Stimulated activated CD4-positive, alpha-beta T cell treated with anti-CD3 and anti-CD28 coated beads, TNF-alpha, amount 100 ng/mL, for 1 hour (primary cell): ENCODE results near the gene PEX11B.

Source experiments
- DNase-seq, 3 donors: peaks; one replicate each; pipeline ENCODE4 v3.0.0-alpha.2; 2020; ENCODE audit warnings: low read depth in 3 of 3, low spot score in 1 of 3

Gene PEX11B, protein sequence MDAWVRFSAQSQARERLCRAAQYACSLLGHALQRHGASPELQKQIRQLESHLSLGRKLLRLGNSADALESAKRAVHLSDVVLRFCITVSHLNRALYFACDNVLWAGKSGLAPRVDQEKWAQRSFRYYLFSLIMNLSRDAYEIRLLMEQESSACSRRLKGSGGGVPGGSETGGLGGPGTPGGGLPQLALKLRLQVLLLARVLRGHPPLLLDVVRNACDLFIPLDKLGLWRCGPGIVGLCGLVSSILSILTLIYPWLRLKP

DNA sequence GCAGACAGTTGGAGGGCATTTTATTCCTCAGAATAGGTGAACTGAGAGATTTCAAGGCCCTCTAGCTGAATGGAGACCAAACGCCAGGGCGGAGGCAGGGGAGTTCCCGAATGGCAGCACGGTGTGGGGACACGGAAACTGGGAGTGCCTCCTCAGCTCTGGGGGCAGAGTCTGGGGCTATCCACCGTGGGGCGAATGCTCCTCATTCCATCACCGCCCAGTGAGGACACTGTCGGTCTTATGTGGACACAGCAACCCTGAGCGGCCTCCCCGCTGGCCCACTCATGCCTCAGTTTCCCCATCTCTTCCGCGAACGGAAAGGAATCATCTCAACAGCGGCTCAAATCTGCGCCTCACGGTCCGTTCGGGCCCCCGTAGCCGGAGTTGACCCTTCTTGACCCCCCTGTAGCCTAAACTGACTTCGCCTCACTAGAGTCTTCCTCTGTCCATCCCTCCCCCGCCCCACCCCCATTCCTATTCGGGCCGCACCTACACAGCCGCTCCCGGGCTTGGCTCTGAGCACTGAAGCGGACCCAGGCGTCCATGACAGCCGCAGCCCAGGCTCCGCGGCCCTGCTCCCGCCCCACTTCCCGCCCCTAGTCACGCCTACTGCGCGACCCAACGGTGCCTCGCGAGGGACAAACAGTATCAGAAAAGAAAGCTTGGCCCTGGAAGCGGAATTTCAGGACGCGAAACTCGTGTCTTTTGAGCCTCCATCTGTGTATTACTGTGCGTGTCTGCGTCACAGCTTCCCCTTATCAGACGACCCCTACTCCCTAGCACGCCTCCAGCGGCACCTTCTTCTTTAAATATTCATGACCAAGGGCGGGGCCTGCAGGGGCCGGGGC lies at the start of gene PEX11B:
PEX11B (minus strand) TSS at position 574 of the 848 bp plus-strand sequence; CDS start at position 545, 29 bp downstream.
- peak; percentile 81 to 91 (median 83) for DNase-seq

DNA sequence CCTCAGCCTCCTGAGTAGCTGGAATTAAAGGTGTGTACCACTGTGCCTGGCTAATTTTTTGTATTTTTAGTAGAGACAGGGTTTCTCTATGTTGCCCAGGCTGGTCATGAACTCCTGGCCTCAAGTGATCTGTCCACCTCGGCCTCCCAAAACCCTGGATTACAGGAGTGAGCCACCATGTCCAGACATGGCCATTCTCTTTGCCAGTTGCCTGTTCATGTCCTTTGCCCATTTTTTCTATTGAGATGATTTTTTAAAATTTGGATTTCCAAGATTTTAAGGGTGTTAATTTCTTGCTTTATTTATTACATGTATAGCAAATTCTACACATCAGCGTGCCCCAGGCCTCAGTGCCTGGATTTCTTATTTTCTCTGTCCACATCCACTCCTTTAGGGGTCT lies 48.8 kb upstream of the PEX11B start:
- no peak for DNase-seq

GRCh38 chr1:145965119-145965744 lies 46.7 kb upstream of the PEX11B start:
- DNase-seq, result no peak

DNA sequence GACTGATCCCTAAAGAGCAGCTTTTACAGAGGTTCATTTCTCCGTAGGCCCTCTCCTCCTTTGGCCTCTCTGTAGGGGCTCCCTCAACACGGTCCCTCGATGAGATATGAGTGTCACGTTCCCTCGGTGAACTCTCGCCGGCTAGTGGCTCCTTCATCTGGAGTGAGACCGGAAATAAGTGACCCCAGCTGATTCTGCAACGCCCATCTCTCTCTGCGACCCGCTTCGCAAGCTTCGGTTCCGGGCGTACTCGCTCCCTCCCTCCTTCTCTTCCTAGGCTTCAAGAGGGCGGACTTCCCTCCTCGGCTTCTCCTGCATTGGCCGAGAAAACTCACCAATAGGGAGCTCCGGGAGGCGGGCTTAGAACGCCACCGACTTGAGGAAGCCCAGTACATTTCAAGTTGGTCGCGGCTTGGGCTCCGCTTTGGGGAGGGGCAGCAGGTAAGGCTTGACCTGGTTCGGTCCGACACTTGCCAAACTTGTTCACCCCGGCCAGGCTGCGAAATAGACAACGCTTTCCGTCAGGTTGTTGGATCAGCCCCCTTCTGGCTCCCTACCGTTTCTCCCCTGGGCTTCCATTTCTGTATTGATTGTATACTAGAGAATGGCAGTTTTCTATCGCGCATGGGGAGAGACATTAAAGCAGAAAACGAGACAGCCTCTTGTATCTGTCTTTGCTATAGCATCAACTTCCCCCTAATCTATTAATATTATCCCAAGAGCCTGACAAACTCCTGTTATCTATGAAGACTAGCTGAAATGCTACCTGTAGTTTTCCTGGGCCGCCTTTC lies 46.0 kb upstream of the PEX11B start, which contains the start of the genes ANKRD34A and POLR3GL:
ANKRD34A (minus strand) TSS at position 248 of the 791 bp plus-strand sequence. CDS start 2,816 bp downstream, outside the sequence.
POLR3GL (plus strand) TSS at position 363 of the 791 bp plus-strand sequence. CDS start 10,176 bp downstream, outside the sequence.
- peak; percentile 72 to 81 (median 77) for DNase-seq

- no peak for DNase-seq
These were observed 44.9 kb upstream of the PEX11B start for GRCh38 chr1:145963265-145964019.

- no peak for DNase-seq
These were observed 43.9 kb upstream of the PEX11B start for GRCh38 chr1:145962157-145963102.

- DNase-seq, result no peak
These were observed 43.1 kb upstream of the PEX11B start for GRCh38 chr1:145961425-145962156.

GRCh38 chr1:145961109-145961424 lies 42.5 kb upstream of the PEX11B start:
- DNase-seq, result no peak

- DNase-seq, result no peak
These were observed 42.1 kb upstream of the PEX11B start for GRCh38 chr1:145960468-145961108.

DNA sequence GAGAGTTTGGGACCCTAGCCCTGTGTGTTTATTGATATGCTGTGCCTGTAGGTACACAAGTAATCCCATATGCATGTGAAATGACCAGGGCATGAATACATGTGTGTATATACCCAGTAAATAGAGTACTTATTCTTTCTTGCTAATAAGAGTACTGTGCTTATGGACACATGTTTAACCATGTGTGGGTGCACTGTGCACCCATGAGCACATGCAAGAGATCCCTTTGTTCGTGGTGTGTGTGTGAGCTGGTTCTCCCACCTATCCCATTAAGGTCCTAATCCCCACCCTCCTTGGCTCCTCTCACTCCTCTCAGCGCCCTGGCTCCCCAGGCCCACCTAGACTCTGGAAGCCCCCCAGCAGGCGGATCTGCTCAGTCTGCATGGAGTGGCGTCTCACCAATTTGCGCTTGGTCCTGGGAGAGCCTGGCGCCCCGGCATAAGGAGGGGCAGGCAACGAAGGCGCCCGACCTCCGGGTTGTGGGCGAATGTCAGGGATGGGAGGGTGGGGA lies 41.5 kb upstream of the PEX11B start:
- DNase-seq, result no peak

DNA sequence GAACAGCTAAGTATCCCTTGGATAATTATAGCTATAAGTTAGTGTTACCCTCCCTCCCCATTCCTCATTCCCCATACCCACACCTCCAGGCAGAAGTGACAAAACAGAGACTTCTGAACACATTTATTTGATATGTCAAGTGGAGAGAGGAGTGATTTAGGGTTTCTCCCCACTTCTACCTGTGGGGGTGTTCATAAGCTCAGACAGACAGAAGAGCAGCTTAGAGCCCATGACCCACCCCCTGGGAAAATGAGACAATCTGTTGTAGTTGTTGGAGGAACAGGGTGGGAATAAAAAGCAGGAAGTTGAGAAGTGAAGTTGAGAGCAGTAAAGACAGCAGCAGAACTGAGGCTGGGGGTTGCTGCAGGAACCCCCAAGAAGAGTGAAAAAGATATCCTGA lies 40.8 kb upstream of the PEX11B start:
- DNase-seq, result no peak

GRCh38 chr1:145958734-145959133 lies 40.2 kb upstream of the PEX11B start:
- no peak for DNase-seq

- peak; percentile 83 to 87 (median 83) for DNase-seq
These were observed 39.2 kb upstream of the PEX11B start, which contains the start of gene LIX1L for GRCh38 chr1:145957443-145958319. TSS of gene LIX1L (minus strand) at chr1:145958017. CDS start at chr1:145957927, 90 bp downstream.

GRCh38 chr1:145956781-145957442 lies 38.4 kb upstream of the PEX11B start:
- DNase-seq, result no peak

DNA sequence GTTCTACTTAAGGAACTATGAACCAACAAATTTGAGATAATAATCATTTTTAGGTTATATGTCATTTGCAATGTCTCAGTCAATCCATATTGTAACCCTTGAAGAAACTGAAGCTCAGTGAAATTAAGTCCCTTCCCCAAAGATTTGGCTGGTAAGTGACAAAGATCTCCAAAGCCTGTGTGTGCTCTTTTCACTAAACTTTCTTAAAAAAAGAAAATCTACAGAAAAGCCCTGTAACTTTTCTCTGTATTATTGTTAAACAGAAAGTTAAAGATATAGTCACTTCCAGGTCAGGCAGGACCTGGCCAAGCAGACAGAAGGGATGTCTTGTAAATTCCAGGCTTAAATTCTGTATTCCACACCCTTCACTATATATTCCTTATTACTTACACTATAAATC lies 37.8 kb upstream of the PEX11B start:
- no peak for DNase-seq

DNA sequence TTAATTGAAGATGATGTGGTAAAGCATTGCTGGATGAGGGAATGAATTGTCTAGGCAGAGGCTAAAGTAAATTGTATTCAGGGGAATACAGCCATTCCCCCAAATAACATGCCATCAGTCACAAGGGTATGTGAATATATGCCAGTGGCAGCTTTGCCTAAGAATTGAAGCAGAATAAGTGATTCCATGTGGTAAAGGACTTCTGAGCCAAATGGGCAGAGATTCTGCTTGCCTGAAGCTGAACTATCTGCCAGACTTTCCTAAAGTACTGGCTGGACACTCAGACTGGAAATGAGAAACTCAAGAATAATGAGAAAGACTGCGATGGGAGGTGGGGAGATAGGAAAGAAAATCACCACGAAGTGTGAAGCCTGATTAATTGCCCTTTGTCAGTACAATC lies 36.9 kb upstream of the PEX11B start:
- no peak for DNase-seq
